ENCODE data around the gene RPL6.

Gene RPL6

GRCh38 chr12:112381406-112381882 is 28.0 kb downstream of the RPL6 start:
- no peaks in the 10 kb centered on the region for H3K9me3 ChIP-seq (ENCODE audit: control insufficient read depth, low read length)
- H3K27ac ChIP-seq (ENCODE audit: insufficient read depth, low read depth, low read length, poor library complexity, severe bottlenecking): peak overlapping the region; percentile 44
- H3K27me3 ChIP-seq (ENCODE audit: control insufficient read depth, insufficient read depth, low read length, poor library complexity, severe bottlenecking): no peaks in the 10 kb centered on the region
- no peaks in the 10 kb centered on the region for H3K36me3 ChIP-seq (ENCODE audit: control insufficient read depth, insufficient read depth, low read length)
- H3K4me1 ChIP-seq (ENCODE audit: control insufficient read depth, insufficient read depth, low read length): no peaks in the 10 kb centered on the region
- peak overlapping the region; percentile 70 for H3K4me3 ChIP-seq (ENCODE audit: insufficient read depth, low read depth, low read length)
- 1% methylated on average over 33 of the region's 33 CpGs for WGBS, 2 experiments

- no peaks in the 10 kb centered on the region for H3K36me3 ChIP-seq (ENCODE audit: control insufficient read depth, insufficient read depth, low read length)
- H3K27ac ChIP-seq (ENCODE audit: insufficient read depth, low read depth, low read length, poor library complexity, severe bottlenecking): peak overlapping the region; percentile 44
- no peaks in the 10 kb centered on the region for H3K4me1 ChIP-seq (ENCODE audit: control insufficient read depth, insufficient read depth, low read length)
- WGBS, 2 experiments: 48% methylated on average over 34 of the region's 34 CpGs
- H3K4me3 ChIP-seq (ENCODE audit: insufficient read depth, low read depth, low read length): peak overlapping the region; percentile 70
- H3K27me3 ChIP-seq (ENCODE audit: control insufficient read depth, insufficient read depth, low read length, poor library complexity, severe bottlenecking): no peaks in the 10 kb centered on the region
- no peaks in the 10 kb centered on the region for H3K9me3 ChIP-seq (ENCODE audit: control insufficient read depth, low read length)
Observed at GRCh38 chr12:112380663-112381405, 28.6 kb downstream of the RPL6 start.

- no peaks in the 10 kb centered on the region for H3K36me3 ChIP-seq (ENCODE audit: control insufficient read depth, insufficient read depth, low read length)
- H3K27ac ChIP-seq (ENCODE audit: insufficient read depth, low read depth, low read length, poor library complexity, severe bottlenecking): no peak overlapping the region
- H3K9me3 ChIP-seq (ENCODE audit: control insufficient read depth, low read length): no peaks in the 10 kb centered on the region
- H3K4me1 ChIP-seq (ENCODE audit: control insufficient read depth, insufficient read depth, low read length): no peaks in the 10 kb centered on the region
- H3K27me3 ChIP-seq (ENCODE audit: control insufficient read depth, insufficient read depth, low read length, poor library complexity, severe bottlenecking): no peaks in the 10 kb centered on the region
- H3K4me3 ChIP-seq (ENCODE audit: insufficient read depth, low read depth, low read length): no peak overlapping the region
- 96 to 98% methylated on average over 3 to 5 of the region's 5 CpGs for WGBS, 2 experiments
Observed at GRCh38 chr12:112375105-112375504, 34.3 kb downstream of the RPL6 start.

GRCh38 chr12:112374166-112374740 is 35.2 kb downstream of the RPL6 start:
- Histone ChIP-seq H3K27me3 (ENCODE audit: control insufficient read depth, insufficient read depth, low read length, poor library complexity, severe bottlenecking) (no peaks in the 10 kb centered on the region), H3K36me3 (ENCODE audit: control insufficient read depth, insufficient read depth, low read length) (no peaks in the 10 kb centered on the region), H3K4me3 (ENCODE audit: insufficient read depth, low read depth, low read length) (no peak overlapping the region), H3K4me1 (ENCODE audit: control insufficient read depth, insufficient read depth, low read length) (no peaks in the 10 kb centered on the region), H3K27ac (ENCODE audit: insufficient read depth, low read depth, low read length, poor library complexity, severe bottlenecking) (no peak overlapping the region), H3K9me3 (ENCODE audit: control insufficient read depth, low read length) (no peaks in the 10 kb centered on the region)
- WGBS, 2 experiments: 93 to 96% methylated on average over 3 of the region's 3 CpGs

GRCh38 chr12:112370868-112371510 is 38.4 kb downstream of the RPL6 start:
- H3K4me1 ChIP-seq (ENCODE audit: control insufficient read depth, insufficient read depth, low read length): no peaks in the 10 kb centered on the region
- WGBS, 2 experiments: 88 to 92% methylated on average over 7 of the region's 8 CpGs
- no peaks in the 10 kb centered on the region for H3K27me3 ChIP-seq (ENCODE audit: control insufficient read depth, insufficient read depth, low read length, poor library complexity, severe bottlenecking)
- no peaks in the 10 kb centered on the region for H3K9me3 ChIP-seq (ENCODE audit: control insufficient read depth, low read length)
- no peak overlapping the region for H3K27ac ChIP-seq (ENCODE audit: insufficient read depth, low read depth, low read length, poor library complexity, severe bottlenecking)
- H3K4me3 ChIP-seq (ENCODE audit: insufficient read depth, low read depth, low read length): no peak overlapping the region
- no peaks in the 10 kb centered on the region for H3K36me3 ChIP-seq (ENCODE audit: control insufficient read depth, insufficient read depth, low read length)

- Histone ChIP-seq H3K4me1 (ENCODE audit: control insufficient read depth, insufficient read depth, low read length) (no peaks in the 10 kb centered on the region), H3K4me3 (ENCODE audit: insufficient read depth, low read depth, low read length) (no peak overlapping the region), H3K9me3 (ENCODE audit: control insufficient read depth, low read length) (no peaks in the 10 kb centered on the region), H3K27me3 (ENCODE audit: control insufficient read depth, insufficient read depth, low read length, poor library complexity, severe bottlenecking) (no peaks in the 10 kb centered on the region), H3K36me3 (ENCODE audit: control insufficient read depth, insufficient read depth, low read length) (no peaks in the 10 kb centered on the region), H3K27ac (ENCODE audit: insufficient read depth, low read depth, low read length, poor library complexity, severe bottlenecking) (no peak overlapping the region)
- WGBS, 2 experiments: 87 to 91% methylated on average over 1 of the region's 1 CpG
Observed at GRCh38 chr12:112370199-112370598, 39.2 kb downstream of the RPL6 start.

GRCh38 chr12:112368856-112369255 is 40.5 kb downstream of the RPL6 start:
- Histone ChIP-seq H3K27me3 (ENCODE audit: control insufficient read depth, insufficient read depth, low read length, poor library complexity, severe bottlenecking) (no peaks in the 10 kb centered on the region), H3K36me3 (ENCODE audit: control insufficient read depth, insufficient read depth, low read length) (no peaks in the 10 kb centered on the region), H3K4me1 (ENCODE audit: control insufficient read depth, insufficient read depth, low read length) (no peaks in the 10 kb centered on the region), H3K27ac (ENCODE audit: insufficient read depth, low read depth, low read length, poor library complexity, severe bottlenecking) (no peak overlapping the region), H3K9me3 (ENCODE audit: control insufficient read depth, low read length) (no peaks in the 10 kb centered on the region), H3K4me3 (ENCODE audit: insufficient read depth, low read depth, low read length) (no peak overlapping the region)
- 88 to 94% methylated on average over 6 of the region's 6 CpGs for WGBS, 2 experiments

GRCh38 chr12:112367965-112368364 is 41.4 kb downstream of the RPL6 start:
- Histone ChIP-seq H3K9me3 (ENCODE audit: control insufficient read depth, low read length) (no peaks in the 10 kb centered on the region), H3K27me3 (ENCODE audit: control insufficient read depth, insufficient read depth, low read length, poor library complexity, severe bottlenecking) (no peaks in the 10 kb centered on the region), H3K27ac (ENCODE audit: insufficient read depth, low read depth, low read length, poor library complexity, severe bottlenecking) (no peak overlapping the region), H3K36me3 (ENCODE audit: control insufficient read depth, insufficient read depth, low read length) (no peaks in the 10 kb centered on the region), H3K4me3 (ENCODE audit: insufficient read depth, low read depth, low read length) (no peak overlapping the region), H3K4me1 (ENCODE audit: control insufficient read depth, insufficient read depth, low read length) (no peaks in the 10 kb centered on the region)
- WGBS, 2 experiments: 93 to 98% methylated on average over 2 to 3 of the region's 3 CpGs

- Histone ChIP-seq H3K4me3 (ENCODE audit: insufficient read depth, low read depth, low read length) (no peak overlapping the region), H3K4me1 (ENCODE audit: control insufficient read depth, insufficient read depth, low read length) (no peaks in the 10 kb centered on the region), H3K27ac (ENCODE audit: insufficient read depth, low read depth, low read length, poor library complexity, severe bottlenecking) (no peak overlapping the region), H3K27me3 (ENCODE audit: control insufficient read depth, insufficient read depth, low read length, poor library complexity, severe bottlenecking) (no peaks in the 10 kb centered on the region), H3K9me3 (ENCODE audit: control insufficient read depth, low read length) (no peaks in the 10 kb centered on the region), H3K36me3 (ENCODE audit: control insufficient read depth, insufficient read depth, low read length) (no peaks in the 10 kb centered on the region)
- WGBS, 2 experiments: 76 to 79% methylated on average over 2 to 3 of the region's 3 CpGs
Observed at GRCh38 chr12:112362310-112362709, 47.1 kb downstream of the RPL6 start.

GRCh38 chr12:112361271-112361670 is 48.1 kb downstream of the RPL6 start:
- Histone ChIP-seq H3K4me3 (ENCODE audit: insufficient read depth, low read depth, low read length) (no peak overlapping the region), H3K36me3 (ENCODE audit: control insufficient read depth, insufficient read depth, low read length) (no peaks in the 10 kb centered on the region), H3K4me1 (ENCODE audit: control insufficient read depth, insufficient read depth, low read length) (no peaks in the 10 kb centered on the region), H3K27me3 (ENCODE audit: control insufficient read depth, insufficient read depth, low read length, poor library complexity, severe bottlenecking) (no peaks in the 10 kb centered on the region), H3K27ac (ENCODE audit: insufficient read depth, low read depth, low read length, poor library complexity, severe bottlenecking) (no peak overlapping the region), H3K9me3 (ENCODE audit: control insufficient read depth, low read length) (no peaks in the 10 kb centered on the region)
- WGBS, 2 experiments: 92 to 94% methylated on average over 4 of the region's 4 CpGs
